HG03565 (cell line): ENCODE measurements around the gene IFI6.
"Not testable (repeated sequence)": the region's sequence is repeated elsewhere in the genome, so short reads cannot be mapped to it uniquely, and the experiment has no call there.

Experiments used
- ATAC-seq: cut with Tn5 transposase; IDR thresholded peaks from one replicate; pipeline ENCODE4 v1.9.1; 2021; ENCODE audit warnings: mild to moderate bottlenecking, moderate library complexity; ENCODE audit not compliant: unreplicated experiment

Gene IFI6, protein sequence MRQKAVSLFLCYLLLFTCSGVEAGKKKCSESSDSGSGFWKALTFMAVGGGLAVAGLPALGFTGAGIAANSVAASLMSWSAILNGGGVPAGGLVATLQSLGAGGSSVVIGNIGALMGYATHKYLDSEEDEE

DNA sequence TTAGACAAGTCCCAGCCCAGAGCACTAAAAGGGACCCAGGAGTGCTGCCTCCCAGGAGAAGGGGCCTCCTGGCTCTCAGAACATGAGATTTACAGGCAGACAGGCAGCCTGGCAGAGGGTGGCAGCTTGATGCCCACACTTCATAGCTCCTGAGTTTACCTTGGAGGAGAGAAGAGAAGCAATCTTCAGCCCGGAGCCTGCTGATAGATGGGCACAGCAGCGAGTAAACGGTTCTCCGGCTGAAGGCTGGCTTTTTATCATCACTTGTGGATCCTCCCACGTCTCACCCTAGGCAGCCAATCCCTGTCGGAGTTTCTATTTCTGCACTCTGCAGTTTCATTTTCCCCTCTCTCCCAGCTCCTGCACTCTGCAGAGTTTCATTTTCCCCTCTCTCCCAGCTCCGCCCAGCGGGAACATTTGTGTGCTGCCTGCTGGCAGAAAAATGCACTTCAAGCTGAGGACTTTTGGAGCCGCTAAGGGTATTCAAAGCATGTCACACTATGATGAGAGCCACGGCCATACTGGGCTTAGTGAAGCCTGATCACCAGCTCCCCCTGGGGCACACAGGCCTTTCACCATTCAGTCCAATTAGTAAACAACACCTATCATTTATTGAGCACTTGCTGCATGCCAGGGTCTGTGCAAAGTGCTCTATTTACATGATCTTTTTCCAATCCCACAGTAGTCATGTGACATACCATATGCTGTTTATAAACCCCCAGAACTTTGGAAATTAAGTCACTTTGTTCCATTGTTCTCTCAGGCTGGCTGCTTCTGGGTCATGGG, at the start of gene IFI6:
Gene IFI6 (minus strand): TSS at position 229 of the 786 bp plus-strand sequence. CDS start 2,878 bp downstream, outside the sequence.
- peak; percentile 60 for ATAC-seq

DNA sequence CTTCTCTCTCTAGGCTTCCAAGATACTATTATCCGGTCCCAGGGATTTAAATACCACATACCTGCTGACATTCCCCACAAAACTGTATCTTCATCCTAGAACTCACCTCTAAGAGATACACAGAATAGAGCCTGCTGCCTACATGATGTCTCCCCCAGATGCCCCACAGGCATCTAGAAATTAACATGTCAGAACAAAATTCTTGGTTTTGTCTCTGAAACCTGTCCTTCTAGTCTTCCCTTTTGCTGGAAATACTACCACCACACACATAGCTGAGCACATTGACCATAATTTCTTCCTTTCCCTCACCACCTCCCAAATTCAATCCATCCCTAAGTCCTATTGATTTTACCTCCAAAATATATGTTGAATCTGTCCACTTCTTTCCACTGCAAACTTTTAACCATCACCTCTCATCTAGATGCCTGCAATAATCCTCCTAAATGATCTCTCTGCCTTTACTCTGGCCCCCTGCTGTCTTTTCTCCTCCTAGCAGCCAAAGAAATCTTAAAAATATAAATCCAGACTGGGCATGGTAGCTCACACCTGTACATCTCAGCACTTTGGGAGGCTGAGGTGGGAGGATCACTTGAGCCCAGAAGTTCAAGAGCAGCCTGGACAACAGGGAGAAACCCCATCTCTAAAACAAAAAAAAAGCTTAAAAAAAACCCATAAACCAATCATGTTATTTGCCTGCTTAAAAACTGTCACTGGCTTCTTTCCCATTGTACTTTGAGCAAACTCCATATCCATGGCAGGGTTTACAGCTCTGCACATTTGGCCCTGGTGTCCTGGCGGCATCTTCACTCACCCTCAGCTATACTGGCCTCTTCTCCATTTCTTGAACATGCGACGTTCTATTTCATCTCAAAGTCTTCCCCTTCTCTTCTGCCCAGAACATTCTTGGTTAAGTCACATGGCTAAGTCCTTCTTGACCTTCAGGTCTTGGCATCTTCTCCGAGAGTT, 47.6 kb upstream of the IFI6 start:
- no peak for ATAC-seq

DNA sequence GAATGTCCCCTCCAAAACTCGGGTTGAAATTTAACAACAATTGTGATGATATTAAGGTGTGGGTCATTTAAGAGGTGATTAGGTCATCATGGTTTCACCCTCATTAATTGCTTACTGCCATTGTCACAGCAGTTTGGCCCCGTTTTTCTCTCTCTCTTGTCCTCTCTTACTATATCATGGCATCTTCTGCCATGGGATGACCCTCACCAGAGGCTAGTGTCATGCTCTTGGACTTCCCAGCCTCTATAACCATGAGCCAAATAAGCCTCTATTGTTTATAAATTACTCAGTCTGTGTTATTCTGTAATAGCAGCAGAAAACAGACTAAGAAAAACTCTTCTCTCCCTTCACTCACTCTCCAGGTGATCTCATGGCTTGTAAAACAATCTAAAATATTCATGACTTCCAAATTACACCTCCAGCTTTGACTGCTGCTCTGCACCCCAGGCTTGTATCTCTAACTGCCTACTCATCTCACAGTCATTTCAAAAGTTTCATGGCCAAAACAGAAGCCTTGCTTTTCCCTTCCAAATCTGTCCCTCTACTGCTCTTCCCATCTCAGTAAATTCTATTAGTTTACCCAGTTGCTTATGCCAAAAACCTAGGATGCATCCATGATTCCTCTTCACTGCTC, 44.4 kb upstream of the IFI6 start:
- no peak for ATAC-seq

DNA sequence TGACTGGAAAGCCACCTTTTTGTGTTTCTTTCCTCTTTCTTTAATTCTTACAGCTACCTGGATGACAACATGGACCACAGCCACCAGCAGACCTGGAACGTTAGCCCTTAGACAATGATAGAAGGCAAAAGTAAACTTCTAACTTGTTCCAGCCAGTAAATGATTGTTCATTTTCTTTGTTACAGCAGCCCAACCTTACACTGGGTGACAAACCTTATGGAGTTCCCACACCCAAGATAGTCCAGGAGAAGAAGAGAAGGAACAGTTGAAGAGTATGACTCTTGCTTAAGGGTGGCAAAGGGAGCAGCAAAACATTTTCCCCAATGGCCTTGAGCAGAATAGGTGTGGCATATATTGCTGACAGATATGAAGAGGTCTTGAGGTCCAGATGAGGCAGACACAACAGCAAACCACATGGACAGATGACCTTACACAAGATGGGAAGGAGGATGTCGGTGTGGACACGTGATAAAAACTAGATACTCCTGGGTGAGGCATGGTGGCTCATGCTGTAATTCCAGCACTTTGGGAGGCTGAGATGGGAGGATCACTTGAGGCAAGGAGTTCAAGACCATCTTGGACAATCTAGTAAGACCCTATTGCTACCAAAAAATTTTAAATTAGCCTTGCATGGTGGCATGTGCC, 42.0 kb upstream of the IFI6 start:
- ATAC-seq, result no peak

DNA sequence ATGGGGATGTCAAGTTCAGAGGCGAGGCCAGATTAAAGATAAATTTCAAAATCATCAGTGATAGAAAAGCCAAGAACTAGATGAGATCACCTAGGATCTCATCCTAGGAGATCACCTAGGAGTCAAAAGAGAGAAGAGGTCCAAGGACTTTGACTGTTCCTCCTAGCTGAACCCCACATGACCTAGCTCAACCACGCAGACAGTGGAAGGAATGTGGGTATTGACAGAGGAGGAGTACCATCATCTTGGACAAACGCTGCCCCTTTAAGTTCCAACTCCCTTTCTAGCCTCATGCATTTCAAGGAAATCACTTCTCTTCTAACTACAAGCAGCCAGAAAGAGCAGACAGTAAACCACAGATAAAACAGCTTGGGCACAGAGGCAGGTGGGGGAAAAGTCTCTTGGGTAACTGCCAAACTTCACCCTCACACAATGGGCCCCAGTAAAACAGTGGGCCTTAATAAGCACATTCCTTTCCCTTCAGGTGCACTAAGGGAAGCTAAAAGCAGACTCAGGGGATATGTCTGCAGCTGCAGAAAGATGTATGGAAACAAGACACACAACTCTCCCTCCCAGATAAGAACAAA, 41.2 kb upstream of the IFI6 start:
- ATAC-seq, result no peak

DNA sequence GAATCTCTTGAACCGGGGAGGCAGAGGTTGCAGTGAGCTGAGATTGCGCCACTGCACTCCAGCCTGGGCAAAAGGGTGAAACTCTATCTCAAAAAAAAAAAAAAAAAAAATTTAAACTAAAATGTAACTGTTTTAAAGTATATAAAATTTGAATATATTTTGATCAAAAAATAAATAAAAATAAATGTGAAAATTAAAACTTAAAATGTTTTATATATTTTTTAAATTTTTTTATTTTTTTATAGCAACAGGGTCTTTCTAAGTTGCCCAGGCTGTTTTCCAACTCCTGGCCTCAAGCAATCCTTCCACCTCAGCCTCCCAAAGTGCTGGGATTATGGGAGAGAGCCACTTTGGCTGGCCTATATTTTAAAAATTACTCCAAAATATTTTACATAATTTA, 38.6 kb upstream of the IFI6 start:
- no peak for ATAC-seq

DNA sequence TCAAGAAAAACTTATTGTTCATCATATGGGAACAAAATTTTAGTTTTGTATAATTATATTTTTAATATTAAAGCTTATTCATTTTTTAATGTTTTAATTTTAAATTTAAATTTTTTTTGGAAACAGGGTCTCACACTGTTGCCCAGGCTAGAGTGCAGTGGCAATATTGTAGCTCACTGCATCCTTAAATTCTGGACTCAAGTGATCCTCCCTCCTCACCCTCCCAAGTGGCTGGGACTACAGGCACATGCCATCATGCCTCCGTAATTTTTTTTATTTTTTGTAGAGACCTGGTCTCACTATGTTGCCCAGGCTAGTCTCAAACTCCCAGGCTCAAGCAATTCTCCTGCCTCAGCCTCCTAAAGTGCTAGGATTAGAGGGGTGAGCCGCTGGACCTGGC, 33.6 kb upstream of the IFI6 start:
- no peak for ATAC-seq

DNA sequence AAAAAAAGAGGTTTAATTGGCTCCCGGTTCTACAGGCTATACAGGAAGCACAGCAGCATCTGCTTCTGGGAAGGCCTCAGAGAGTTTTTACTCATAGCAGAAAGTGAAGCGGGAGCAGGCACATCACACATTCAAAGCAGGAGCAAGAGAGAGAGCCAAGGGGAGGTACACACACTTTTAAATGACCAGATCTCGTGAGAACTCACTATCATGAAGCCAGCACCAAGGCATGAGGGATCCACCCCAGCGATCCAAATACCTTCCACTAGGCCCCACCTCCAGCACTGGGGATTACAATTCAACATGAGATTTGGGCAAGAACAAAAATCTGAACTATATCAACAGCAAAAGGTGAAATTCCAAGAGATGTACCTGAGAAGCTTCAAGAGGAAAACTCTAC, 33.0 kb upstream of the IFI6 start:
- no peak for ATAC-seq

DNA sequence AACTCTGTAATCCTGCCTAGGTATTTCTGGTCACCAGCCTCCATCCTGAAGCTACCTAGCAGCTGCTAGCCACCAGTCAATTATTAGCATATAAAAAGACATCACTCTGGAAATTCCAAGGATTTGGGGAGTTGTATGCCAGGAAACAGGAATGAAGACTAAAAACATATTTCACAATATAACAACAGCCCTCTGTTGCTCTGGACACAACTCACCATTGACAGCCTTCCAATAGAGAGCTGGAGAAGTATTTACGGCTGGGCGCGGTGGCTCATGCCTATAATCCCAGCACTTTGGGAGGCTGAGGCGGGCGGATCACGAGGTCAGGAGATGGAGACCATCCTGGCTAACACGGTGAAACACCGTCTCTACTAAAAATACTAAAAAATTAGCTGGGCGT, 24.8 kb upstream of the IFI6 start:
- ATAC-seq, result not testable (repeated sequence)

DNA sequence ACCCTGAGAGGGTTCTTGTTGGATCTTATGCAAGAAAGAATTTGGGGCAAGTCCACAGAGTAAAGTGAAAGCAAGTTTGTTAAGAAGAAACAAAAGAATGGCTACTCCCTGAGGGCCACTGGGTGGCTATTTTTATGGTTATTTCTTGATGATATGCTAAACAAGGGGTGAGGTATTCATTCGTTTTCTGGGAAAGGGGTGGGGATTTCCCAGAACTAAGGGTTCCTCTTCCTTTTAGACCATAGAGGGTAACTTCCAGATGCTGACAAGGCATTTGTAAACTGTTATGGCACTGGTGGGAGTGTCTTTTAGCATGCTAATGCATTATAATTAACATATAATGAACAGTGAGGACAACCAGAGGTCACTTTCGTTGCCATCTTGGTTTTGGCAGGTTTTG, 18.2 kb upstream of the IFI6 start:
- ATAC-seq, result no peak

DNA sequence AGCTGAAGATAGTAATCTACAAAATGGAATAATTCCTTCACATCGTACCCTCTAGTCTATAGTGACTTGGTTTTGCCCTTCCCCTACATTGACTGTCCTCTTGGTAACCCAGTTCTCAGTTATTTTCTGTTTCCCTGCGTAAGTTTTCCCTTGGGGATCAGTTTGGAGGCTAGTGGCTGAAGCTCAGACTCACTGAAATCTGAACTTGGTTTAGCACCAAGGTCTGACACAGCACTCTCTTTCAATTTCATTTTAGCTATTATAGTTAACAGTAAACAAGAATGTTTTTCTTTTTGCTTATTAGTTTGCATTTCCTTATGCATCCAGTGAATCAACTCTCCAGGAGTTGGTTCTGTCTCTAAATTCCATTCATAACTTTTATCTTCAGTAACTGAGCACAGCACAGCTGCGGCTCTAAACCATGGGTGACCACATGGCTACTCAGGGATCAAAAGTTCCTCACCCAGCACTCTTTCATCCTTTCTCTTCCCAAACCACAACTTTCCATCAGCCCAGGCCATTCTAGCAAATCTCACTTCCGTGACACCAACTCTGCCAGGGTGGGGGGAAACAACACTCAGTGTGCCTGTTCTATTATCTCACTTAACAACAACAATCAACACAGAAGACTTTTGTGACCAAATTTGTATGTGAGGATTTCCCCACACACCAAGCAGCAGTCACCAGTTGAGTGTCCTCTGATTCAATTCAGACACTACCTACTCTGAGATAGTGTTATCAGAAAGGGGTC, 17.6 kb upstream of the IFI6 start:
- no peak for ATAC-seq

DNA sequence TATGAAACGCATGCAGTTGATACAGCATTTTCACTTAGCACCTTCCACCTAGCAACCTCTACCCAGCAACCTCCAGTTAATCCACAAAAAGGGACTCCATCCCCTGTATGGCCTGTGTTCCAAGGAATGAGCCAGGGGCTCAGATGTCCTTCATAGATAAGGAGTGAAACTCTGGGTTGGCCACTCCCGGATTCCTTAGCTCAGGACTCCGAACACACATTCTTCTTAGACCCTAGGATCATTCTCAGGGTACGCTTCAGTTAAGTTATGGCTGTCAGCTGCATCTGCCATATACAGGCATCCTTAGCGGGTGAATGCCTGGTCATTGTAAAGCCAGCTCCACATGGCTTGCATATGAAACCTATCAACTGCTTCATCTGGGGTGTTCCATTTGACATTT, 15.9 kb upstream of the IFI6 start:
- no peak for ATAC-seq

DNA sequence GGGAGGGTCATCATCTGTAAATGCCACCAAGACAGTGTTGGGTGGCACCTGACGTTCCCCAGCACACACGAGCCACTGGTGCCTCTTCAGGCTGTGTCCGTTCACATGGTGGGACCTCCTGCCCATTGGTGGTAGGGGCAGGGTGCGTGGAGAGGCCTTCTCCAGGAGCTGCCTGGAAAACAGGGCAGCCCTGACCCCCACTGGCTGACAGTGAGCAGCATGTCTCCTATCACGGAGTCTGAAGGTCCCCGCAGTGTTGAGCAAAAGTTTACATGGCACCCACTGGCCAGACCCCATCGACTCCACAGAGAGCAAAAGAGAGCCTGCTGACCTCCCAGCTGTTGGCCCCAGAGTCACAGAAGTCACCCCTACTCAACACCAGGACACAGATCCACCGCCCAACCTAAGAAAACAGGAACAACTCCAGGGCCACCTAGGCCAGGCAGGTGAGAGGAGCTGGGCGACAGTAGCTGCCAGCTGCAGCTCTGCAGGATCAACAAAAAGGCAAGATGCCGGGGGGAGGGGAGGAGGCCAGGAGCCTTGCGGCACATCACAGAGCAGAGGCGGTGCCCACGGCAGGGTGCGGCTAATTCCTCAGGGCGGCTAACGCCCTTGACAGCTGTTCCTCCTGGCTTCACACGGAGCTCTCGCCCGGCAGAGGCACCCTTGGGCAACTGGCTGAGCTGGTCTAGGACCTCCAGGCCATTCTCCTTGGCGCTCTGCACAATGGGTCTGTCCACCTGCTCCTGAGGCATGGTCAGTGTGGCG, 14.4 kb upstream of the IFI6 start:
- ATAC-seq, result no peak

DNA sequence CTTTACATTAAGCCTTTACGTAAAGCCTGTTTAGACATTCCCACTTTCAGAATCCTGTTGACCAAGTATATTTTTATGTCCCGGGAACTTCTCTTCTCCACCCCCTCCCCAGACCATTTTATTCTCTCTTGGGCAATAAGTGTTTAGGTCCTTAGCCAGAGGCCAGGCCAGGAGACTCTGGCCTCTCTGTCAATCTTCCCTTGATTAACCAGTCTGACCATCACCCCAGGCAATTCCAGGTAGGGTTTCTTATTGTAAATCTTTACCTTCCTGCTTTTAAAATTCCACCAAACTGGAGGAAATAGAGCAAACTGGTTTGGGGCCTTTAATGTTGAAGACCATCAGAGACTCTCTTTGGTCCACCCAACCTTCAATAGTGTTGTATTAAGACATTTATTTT, 12.2 kb upstream of the IFI6 start:
- ATAC-seq, result no peak

DNA sequence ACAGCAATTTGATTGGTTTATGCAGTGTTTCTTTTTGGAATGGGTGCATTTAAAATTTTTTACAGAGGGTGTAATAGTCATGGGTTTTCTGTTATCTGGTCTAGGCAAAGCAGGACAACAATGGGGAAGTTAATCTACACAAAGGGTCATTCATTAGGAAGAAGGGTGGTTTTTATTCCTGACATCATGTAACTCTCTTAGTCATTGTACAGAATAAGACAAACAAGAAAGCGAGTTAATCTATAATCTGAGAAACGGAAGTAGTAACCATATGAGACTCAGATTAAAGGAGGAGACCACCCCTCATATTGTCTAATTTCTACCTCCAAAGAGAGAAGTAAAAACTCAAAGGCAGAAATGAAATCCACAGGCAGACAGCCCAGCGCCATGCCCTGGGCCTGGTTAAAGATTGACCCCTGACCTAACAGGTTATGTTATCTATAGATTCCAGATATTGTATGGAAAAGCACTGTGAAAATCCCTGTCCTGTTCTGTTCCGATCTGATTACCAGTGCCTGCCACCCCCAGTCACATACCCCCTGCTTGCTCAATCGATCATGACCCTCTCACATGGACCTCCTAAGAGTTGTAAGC, 10.5 kb upstream of the IFI6 start:
- ATAC-seq, result no peak

DNA sequence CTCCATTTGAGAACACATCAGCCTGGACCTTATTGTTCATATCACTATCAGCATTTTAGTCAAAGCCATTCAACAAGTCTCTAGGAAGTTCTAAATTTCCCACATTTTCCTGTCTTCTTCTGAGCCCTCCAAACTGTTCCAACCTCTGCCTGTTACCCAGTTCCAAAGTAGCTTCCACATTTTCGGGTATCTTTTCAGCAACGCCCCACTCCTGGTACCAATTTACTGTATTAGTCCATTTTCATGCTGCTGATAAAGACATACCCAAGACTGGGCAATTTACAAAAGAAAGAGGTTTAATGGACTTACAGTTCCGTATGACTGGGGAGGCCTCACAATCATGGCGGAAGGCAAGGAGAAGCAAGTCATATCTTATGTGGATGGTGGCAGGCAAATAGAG, 9.6 kb upstream of the IFI6 start:
- not testable (repeated sequence) for ATAC-seq

DNA sequence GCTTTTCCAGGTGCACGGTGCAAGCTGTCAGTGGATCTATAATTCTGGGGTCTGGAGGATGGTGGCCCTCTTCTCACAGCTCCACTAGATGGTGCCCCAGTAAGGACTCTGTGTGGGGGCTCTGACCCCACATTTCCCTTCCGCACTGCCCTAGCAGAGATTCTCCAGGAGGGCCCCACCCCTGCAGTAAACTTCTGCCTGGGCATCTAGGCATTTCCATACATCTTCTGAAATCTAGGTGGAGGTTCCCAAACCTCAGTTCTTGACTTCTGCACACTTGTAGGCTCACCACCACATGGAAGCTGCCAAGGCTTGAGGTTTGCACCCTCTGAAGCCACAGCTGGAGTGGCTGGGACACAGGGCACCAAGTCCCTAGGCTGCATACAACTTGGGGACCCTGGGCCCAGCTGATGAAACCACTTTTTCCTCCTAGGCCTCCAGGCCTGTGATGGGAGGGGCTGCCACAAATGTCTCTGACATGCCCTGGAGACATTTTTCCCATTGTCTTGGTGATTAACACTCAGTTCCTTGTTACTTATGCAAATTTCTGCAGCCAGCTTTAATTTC, 8.3 kb upstream of the IFI6 start:
- ATAC-seq, result not testable (repeated sequence)

DNA sequence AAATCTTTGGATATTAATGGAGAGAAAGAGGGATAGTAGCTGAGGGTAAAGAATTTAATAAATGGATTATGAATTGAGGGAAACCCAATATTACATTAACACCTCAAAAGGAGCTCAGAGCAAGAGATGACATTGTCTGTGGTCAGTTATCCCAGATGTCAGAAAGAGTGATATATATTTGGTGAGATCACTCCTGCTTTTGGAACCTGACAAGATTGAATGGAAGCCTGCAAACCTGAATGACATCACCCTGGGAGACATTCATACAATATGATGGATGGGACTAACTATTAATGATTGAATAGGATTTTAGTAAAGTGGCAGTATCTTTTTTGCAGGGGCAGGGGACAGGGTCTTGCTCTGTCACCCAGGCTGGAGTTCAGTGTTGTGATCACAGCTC, 6.8 kb upstream of the IFI6 start:
- no peak for ATAC-seq
